MM.1S (cell line): ENCODE results near the gene ARPC1B.

ENCODE experiments used
- DNase-seq: peaks from one replicate; pipeline ENCODE4 v3.0.0-alpha.2; 2015
- H2AFZ ChIP-seq: fragments of 300-600 bp; sonication (generic); 2 replicates; pipeline ENCODE4 v1.6.0; 2016; ENCODE audit warnings: antibody characterized with exemption, low read length
- H3F3A ChIP-seq: fragments of 300-600 bp; sonication (generic); 2 replicates; pipeline ENCODE4 v1.6.1; 2016; ENCODE audit warnings: mild to moderate bottlenecking, antibody characterized with exemption, low read length, moderate library complexity, mixed read lengths; ENCODE audit not compliant: insufficient read depth
- H3K27ac ChIP-seq: fragments of 300-600 bp; sonication (generic); 2 replicates; pipeline ENCODE4 v1.5.1; 2016; ENCODE audit warnings: mild to moderate bottlenecking, low read length
- H3K27me3 ChIP-seq: fragments of 300-600 bp; sonication (generic); replicated peaks from 2 replicates; pipeline ENCODE4 v1.6.0; 2016; ENCODE audit warnings: low read length; ENCODE audit not compliant: insufficient read depth
- H3K36me3 ChIP-seq: fragments of 300-600 bp; sonication (generic); replicated peaks from 2 replicates; pipeline ENCODE4 v1.6.1; 2016; ENCODE audit warnings: mild to moderate bottlenecking, low read length, mixed read lengths; ENCODE audit not compliant: insufficient read depth
- H3K4me1 ChIP-seq: fragments of 300-600 bp; sonication (generic); 2 replicates; pipeline ENCODE4 v1.6.1; 2016; ENCODE audit warnings: low read length, mixed read lengths
- H3K4me2 ChIP-seq: fragments of 300-600 bp; sonication (generic); 2 replicates; pipeline ENCODE4 v1.6.0; 2016; ENCODE audit warnings: low read depth, low read length
- H3K4me3 ChIP-seq: fragments of 300-600 bp; sonication (generic); 2 replicates; pipeline ENCODE4 v1.5.1; 2016; ENCODE audit warnings: low read length, mixed read lengths
- H3K79me2 ChIP-seq: fragments of 300-600 bp; sonication (generic); 2 replicates; pipeline ENCODE4 v1.6.1; 2016; ENCODE audit warnings: mixed run types, low read length, mixed read lengths
- H3K9ac ChIP-seq: fragments of 300-600 bp; sonication (generic); 2 replicates; pipeline ENCODE4 v1.6.1; 2016; ENCODE audit warnings: low read length, mixed read lengths
- H3K9me2 ChIP-seq: fragments of 300-600 bp; sonication (generic); replicated peaks from 2 replicates; pipeline ENCODE4 v1.6.1; 2016; ENCODE audit warnings: mild to moderate bottlenecking, low read length, mixed read lengths; ENCODE audit not compliant: insufficient read depth
- H3K9me3 ChIP-seq: fragments of 300-600 bp; sonication (generic); replicated peaks from 2 replicates; pipeline ENCODE4 v1.6.1; 2016; ENCODE audit warnings: mild to moderate bottlenecking, low read length, mixed read lengths; ENCODE audit not compliant: insufficient read depth
- H4K20me1 ChIP-seq: fragments of 300-600 bp; sonication (generic); 2 replicates; pipeline ENCODE4 v1.6.1; 2016; ENCODE audit warnings: mild to moderate bottlenecking, low read length, moderate library complexity, mixed read lengths; ENCODE audit not compliant: insufficient read depth
- CTCF ChIP-seq: fragments of 300-600 bp; sonication (generic); IDR thresholded peaks from 2 replicates; pipeline ENCODE4 v1.5.1; 2016; ENCODE audit warnings: antibody characterized with exemption, low read length, mixed read lengths
- EZH2 ChIP-seq: fragments of 300-600 bp; sonication (generic); optimal IDR thresholded peaks from 2 replicates; pipeline ENCODE3; 2017; ENCODE audit warnings: low read depth, mild to moderate bottlenecking, antibody characterized with exemption, low read length, mixed read lengths
- EZH2phosphoT487 ChIP-seq: fragments of 300-600 bp; sonication (generic); IDR thresholded peaks from 2 replicates; pipeline ENCODE4 v1.6.1; 2018; ENCODE audit warnings: antibody characterized with exemption, low read length

The ARPC1B gene

DNA sequence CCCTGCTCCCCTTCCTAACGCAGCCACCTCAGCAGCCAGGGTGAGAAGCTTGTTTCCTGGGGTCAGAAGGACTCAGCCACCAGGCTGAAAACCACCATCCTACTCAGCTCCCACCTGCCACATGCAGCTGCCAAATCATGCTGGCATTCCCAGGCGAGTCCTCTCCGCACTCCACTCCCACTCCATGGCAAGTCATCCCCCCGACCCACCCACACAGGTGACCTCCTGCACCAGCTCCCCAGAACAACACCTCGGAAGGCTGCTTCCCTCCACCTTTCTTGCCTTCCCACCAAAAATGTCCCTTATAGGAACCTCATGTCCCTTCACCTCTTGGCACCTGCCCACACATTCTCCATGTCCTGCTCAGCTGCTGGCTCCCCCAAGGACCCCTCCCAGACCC is 29.2 kb downstream of the ARPC1B start:
- Histone ChIP-seq H3K36me3 (no peaks in the 10 kb centered on the region), H3K27me3 (no peaks in the 10 kb centered on the region), H3K4me2 (no peak overlapping the region), H3K9me2 (no peaks in the 10 kb centered on the region), H3K4me1 (peaks cover 11% of the 10 kb centered on the region), H3K9ac (no peak overlapping the region), H3F3A (no peaks in the 10 kb centered on the region), H3K27ac (no peak overlapping the region), H3K4me3 (no peak overlapping the region), H3K79me2 (peaks cover 56% of the 10 kb centered on the region), H4K20me1 (no peaks in the 10 kb centered on the region; the same call in 1 of the 2 replicates), H3K9me3 (no peaks in the 10 kb centered on the region), H2AFZ (no peak overlapping the region)
- TF ChIP-seq EZH2 (no peak), EZH2phosphoT487 (no peak), CTCF (no peak)
- DNase-seq: no peak

DNA sequence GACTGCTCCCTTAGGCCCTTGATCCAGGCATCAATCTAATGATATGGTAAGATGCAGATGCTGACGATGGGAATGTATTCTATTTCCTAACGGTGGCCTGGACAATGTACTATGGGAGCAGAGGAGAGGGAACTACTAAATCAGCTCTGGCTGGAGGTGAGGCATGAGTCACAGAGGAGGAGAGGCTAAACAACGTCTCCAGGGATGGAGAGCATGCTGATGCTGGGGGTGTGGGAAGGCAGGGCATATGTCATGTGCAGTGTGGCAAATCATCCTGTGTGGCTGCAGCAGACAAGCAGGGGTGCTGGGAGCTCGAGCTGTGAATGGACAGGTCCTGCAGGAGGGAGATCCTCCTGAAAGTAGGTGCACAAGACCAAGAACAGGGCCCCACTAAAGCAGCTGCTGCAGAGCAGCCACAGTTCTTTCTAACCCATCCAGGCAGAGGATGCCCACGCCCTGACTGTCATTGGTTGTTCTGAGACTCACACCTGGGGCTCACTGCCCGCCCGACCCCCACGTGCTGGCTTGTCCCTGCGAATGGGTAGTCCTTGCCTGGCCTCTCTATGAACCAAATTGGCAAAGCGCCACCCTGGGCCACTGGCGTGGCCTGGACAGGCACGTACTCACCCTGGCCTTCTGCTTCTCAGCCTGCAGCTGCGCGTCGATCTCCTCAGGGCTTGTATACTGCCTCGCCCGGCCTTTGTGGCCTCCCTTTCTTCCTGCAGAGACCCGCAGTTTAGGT is 29.9 kb downstream of the ARPC1B start:
- H3K9me2 ChIP-seq: no peaks in the 10 kb centered on the region
- H3K4me3 ChIP-seq: no peak overlapping the region
- peaks cover 62% of the 10 kb centered on the region for H3K79me2 ChIP-seq
- H4K20me1 ChIP-seq: no peaks in the 10 kb centered on the region; the same call in 1 of the 2 replicates
- H3K27ac ChIP-seq: no peak overlapping the region
- no peaks in the 10 kb centered on the region for H3K9me3 ChIP-seq
- no peak overlapping the region for H3K9ac ChIP-seq
- H2AFZ ChIP-seq: no peak overlapping the region
- no peak overlapping the region for H3K4me2 ChIP-seq
- no peaks in the 10 kb centered on the region for H3K36me3 ChIP-seq
- no peak for DNase-seq
- peaks cover 11% of the 10 kb centered on the region for H3K4me1 ChIP-seq
- 0 out of 2 replicates have a peak, but pooled peaks cover 2% of the 10 kb centered on the region for H3F3A ChIP-seq
- TF ChIP-seq EZH2 (no peak), CTCF (no peak), EZH2phosphoT487 (no peak)
- H3K27me3 ChIP-seq: no peaks in the 10 kb centered on the region

DNA sequence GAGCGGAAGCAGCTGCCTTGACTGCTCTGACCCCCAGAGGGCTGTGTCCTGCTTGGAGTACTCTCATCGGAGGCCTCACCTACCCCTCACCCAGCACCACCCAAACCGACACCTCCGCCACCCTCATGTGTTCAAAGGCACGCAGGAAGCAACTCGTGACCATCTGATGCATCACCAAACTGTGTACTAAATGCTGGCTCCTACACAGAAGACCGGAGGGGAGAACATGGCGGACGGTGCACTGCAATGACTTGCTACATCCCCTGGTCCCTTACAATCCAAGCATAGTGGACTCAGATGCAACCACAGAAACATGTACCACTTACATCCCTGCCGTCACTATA is 30.4 kb downstream of the ARPC1B start:
- Histone ChIP-seq H3K4me2 (no peak overlapping the region), H3K79me2 (peaks cover 68% of the 10 kb centered on the region), H3K4me1 (peaks cover 11% of the 10 kb centered on the region), H3K9me2 (no peaks in the 10 kb centered on the region), H4K20me1 (no peaks in the 10 kb centered on the region; the same call in 1 of the 2 replicates), H3K9ac (no peak overlapping the region), H3K36me3 (no peaks in the 10 kb centered on the region), H3K27me3 (no peaks in the 10 kb centered on the region), H3K4me3 (no peak overlapping the region), H3F3A (0 out of 2 replicates have a peak, but pooled peaks cover 4% of the 10 kb centered on the region), H3K27ac (no peak overlapping the region), H2AFZ (no peak overlapping the region), H3K9me3 (no peaks in the 10 kb centered on the region)
- DNase-seq: no peak
- TF ChIP-seq EZH2 (no peak), EZH2phosphoT487 (no peak)

DNA sequence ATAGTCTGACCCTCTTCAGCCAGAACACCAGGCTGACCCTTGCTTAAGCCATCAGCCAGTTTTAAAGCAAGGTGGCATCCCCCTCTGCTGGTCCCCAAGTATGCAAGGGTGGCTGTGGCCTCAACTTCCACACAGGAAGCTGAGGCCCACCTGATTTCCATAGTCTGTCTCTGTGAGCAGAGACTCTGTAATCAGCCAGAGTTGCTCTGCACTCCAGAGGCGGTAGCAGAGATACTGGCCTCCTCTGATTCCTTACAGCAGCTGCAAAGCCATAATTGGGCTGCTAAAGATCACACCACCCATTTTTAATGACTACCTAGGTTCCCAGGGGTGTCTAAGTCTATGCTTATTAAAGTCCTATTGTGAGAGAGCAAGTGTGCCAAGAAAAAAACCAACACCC is 32.0 kb downstream of the ARPC1B start:
- Histone ChIP-seq H3K9me3 (no peaks in the 10 kb centered on the region), H4K20me1 (no peaks in the 10 kb centered on the region; the same call in 1 of the 2 replicates), H3K9me2 (no peaks in the 10 kb centered on the region), H2AFZ (no peak overlapping the region), H3K9ac (peak overlapping the region; percentile 92; the same call in 1 of the 2 replicates), H3K36me3 (no peaks in the 10 kb centered on the region), H3K4me2 (peak overlapping the region; percentile 91; the same call in 1 of the 2 replicates), H3K27me3 (no peaks in the 10 kb centered on the region), H3K4me1 (peaks cover 11% of the 10 kb centered on the region), H3K4me3 (no peak overlapping the region), H3K79me2 (peaks cover 83% of the 10 kb centered on the region), H3F3A (0 out of 2 replicates have a peak, but pooled peaks cover 4% of the 10 kb centered on the region), H3K27ac (no peak overlapping the region)
- DNase-seq: no peak
- TF ChIP-seq CTCF (no peak), EZH2 (no peak), EZH2phosphoT487 (no peak)
